ENCODE results near the gene KLHL29. TPM values are rescaled to one million over a fixed set of nuclear protein-coding genes. Genes with fewer than 3 reads are reported as not detected.

The KLHL29 gene
- total and polyA plus RNA-seq, 2 donors (not counting 3 experiments of a cell fraction or from before 2014, with no cell fraction given) = 4.6 to 12.7 TPM

DNA sequence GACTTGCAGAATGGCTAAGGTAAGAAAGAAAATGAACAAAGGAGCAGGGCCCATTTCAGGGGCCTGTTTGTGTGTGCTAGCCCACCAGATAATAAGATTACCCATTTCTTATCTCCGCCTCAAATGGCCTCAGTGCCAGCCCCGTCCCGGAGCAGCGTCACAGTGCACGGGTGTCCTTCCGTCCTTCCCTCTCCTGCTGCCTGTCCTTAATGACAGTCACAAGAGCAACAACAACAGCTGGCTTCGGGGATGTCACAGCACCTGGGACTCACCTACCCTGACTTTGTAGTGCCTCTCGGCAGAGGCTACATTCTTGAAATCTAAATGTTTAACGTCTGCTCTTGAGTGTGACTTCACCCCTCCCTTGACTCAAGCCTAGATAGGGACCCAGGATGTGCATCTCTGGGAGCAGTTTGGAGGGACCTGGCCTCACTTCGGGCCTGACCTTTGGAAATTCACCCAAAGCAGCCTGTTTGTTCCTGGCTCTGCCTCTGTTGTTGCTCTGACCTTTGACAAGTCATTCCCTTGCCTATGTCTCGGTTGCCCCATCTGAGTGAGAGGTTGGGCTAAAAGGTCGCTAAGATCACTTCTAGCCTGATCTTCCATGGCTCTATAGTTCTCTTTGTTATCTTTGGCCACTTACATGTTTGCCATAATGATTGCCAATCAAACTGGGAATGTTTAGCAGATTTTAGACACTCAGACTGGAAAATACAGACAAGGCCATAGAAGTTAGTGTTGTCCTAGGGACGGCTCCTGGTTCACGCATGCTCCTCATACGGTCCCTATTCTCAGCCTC lies 122.5 kb downstream of the KLHL29 start:
- FAIRE-seq = no peak
- H3K4me2 ChIP-seq (ENCODE audit: insufficient read depth, low read length) = no peak overlapping the region
- dilution Hi-C loops (cut with MboI; ENCODE audit: extremely low pct_ligation_motif_present, low sequenced_read_pairs) (no loop called here), intact Hi-C loops (cut with micrococcal nuclease) (no loop called here)
- H3K9me1 ChIP-seq (replicated peaks; ENCODE audit: control insufficient read depth, extremely low read depth, insufficient read depth, low read length) = no peaks in the 10 kb centered on the region
- no peaks in the 10 kb centered on the region for H3K4me1 ChIP-seq (ENCODE audit: control insufficient read depth, extremely low read depth, insufficient read depth, low read length)
- TF ChIP-seq, protein P1, sequence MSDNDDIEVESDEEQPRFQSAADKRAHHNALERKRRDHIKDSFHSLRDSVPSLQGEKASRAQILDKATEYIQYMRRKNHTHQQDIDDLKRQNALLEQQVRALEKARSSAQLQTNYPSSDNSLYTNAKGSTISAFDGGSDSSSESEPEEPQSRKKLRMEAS (IDR thresholded peaks at IDR 0.05; ENCODE audit: insufficient read depth, insufficient read length) = no peak
- TF ChIP-seq GATA2 (IDR thresholded peaks at IDR 0.05; ENCODE audit: insufficient read depth, insufficient read length, low read depth, low read length) (no peak), POLR2AphosphoS5 (IDR thresholded peaks at IDR 0.05; ENCODE audit: insufficient read depth, low read depth, low read length) (no peak), MYC (IDR thresholded peaks at IDR 0.05; ENCODE audit: low read depth, low read length) (no peak), FOS (IDR thresholded peaks at IDR 0.05; ENCODE audit: borderline replicate concordance, insufficient read depth, low read length) (no peak), JUN (IDR thresholded peaks at IDR 0.05; ENCODE audit: borderline replicate concordance, insufficient read depth, insufficient read length, low read depth) (no peak), POLR2A (IDR thresholded peaks at IDR 0.05; ENCODE audit: low read depth, low read length) (no peak), EZH2 (IDR thresholded peaks at IDR 0.05; ENCODE audit: borderline replicate concordance, low read depth, low read length, severe bottlenecking) (no peak)
- TF ChIP-seq, protein P2, sequence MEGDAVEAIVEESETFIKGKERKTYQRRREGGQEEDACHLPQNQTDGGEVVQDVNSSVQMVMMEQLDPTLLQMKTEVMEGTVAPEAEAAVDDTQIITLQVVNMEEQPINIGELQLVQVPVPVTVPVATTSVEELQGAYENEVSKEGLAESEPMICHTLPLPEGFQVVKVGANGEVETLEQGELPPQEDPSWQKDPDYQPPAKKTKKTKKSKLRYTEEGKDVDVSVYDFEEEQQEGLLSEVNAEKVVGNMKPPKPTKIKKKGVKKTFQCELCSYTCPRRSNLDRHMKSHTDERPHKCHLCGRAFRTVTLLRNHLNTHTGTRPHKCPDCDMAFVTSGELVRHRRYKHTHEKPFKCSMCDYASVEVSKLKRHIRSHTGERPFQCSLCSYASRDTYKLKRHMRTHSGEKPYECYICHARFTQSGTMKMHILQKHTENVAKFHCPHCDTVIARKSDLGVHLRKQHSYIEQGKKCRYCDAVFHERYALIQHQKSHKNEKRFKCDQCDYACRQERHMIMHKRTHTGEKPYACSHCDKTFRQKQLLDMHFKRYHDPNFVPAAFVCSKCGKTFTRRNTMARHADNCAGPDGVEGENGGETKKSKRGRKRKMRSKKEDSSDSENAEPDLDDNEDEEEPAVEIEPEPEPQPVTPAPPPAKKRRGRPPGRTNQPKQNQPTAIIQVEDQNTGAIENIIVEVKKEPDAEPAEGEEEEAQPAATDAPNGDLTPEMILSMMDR (IDR thresholded peaks at IDR 0.05; ENCODE audit: extremely low read depth in 1 of 2, insufficient read depth in 1 of 2, low read depth in 1 of 2, low read length in 2 of 2) = no peak
- no peak overlapping the region for H2AFZ ChIP-seq (ENCODE audit: low read depth, low read length)
- no peak overlapping the region for H3K9ac ChIP-seq (replicated peaks; ENCODE audit: extremely low read depth, insufficient read depth, low read length)
- no peaks in the 10 kb centered on the region for H4K20me1 ChIP-seq (replicated peaks; ENCODE audit: control insufficient read depth, extremely low read depth, insufficient read depth, low read length)
- H3K9me3 ChIP-seq (replicated peaks; ENCODE audit: control insufficient read depth, insufficient read depth, low read length) = no peaks in the 10 kb centered on the region
- no peak overlapping the region for H3K27ac ChIP-seq (ENCODE audit: insufficient read depth, low read depth, low read length)
- H3K36me3 ChIP-seq (ENCODE audit: control insufficient read depth in 2 of 2, extremely low read depth in 1 of 2, insufficient read depth in 2 of 2, low read length in 2 of 2) = no peaks in the 10 kb centered on the region
- H3K4me3 ChIP-seq (replicated peaks in 1 of 3; ENCODE audit: insufficient read depth in 1 of 3, low read depth in 1 of 3, low read length in 3 of 3) = no peak overlapping the region
- DNase-seq (ENCODE audit: low read depth, low spot score) = no peak
- ChIA-PET POLR2A (no interaction called here), CTCF (interaction anchor here (2.8 kb wide), 1 partner anchor 8 kb away, joined by 8 read pairs; no protein-coding TSS in a partner anchor)
- no peaks in the 10 kb centered on the region for H3K79me2 ChIP-seq (ENCODE audit: control insufficient read depth, insufficient read depth, low read length)
- H3K27me3 ChIP-seq (ENCODE audit: control insufficient read depth in 2 of 2, insufficient read depth in 2 of 2, low read length in 2 of 2) = no peaks in the 10 kb centered on the region
- BruUV-seq (replicated peaks) = no TSS peak

Measured in endothelial cell of umbilical vein (primary cell).